ENCODE data around the gene FAM72D.
"Not testable (repeated sequence)": the region's sequence is repeated elsewhere in the genome, so short reads cannot be mapped to it uniquely, and the experiment has no call there.

FAM72D gene

GRCh38 chr1:145155873-145156272, 60.1 kb downstream of the FAM72D start:
- peak; percentile 4 for DNase-seq

GRCh38 chr1:145156891-145157610, 61.3 kb downstream of the FAM72D start:
- DNase-seq, result peak; percentile 73

- DNase-seq, result not testable (repeated sequence)
Observed at GRCh38 chr1:145157715-145158114, 61.9 kb downstream of the FAM72D start.

- DNase-seq, result not testable (repeated sequence)
Observed at GRCh38 chr1:145161046-145161752, 65.4 kb downstream of the FAM72D start.
